GM21786 (cell line): ENCODE measurements around the gene ACOX3.

ENCODE experiments used
- ATAC-seq: cut with Tn5 transposase; IDR thresholded peaks from one replicate; pipeline ENCODE4 v1.9.1; 2021; ENCODE audit not compliant: unreplicated experiment

Gene ACOX3

DNA sequence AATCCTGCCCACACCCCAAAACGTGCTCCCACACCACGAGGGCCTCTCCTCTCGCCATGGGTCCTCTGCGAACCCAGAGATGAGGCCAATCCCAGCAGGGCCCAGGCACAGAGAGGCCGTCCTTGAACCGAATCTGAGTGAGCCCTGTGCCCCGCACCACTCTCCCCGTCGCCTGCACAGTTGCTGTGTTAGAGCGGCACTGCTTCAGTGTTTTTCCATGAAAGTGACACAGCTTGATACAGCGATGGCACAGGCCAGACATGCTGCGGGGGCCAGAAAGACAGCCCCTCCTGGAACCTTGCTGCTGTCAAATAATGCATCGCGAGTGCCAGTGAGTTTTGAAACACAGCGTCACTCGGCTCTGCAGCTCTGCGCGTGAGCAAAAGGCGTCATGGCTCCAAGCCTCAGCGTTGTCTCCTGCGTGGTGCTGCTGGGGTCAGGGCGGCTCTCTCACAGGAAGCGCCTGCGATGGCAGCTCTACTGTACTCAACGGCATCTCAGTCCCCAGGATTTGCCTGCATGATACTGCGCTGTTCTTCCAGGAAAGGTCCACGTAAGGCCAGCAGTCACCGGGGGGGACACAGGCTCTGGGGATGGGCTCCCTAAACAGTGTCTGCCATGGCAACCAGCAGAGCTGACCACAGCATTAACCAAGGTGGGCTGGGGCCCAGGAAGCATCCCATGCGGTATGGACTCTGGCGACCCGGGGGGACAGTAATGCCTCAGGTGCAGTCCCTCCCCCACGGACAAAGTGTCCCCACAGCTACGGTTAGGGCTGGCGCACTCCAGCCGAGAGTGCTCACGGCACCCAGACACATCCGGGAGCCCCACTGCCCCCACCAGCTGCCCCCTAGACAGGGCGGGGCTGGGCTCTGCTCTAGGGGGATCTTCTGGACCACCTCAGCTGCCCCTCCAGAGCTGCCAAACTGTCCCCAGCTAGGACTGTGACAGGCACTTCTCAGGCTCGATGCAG, 63.1 kb downstream of the ACOX3 start:
- no peak for ATAC-seq

GRCh38 chr4:8376361-8377102, 64.0 kb downstream of the ACOX3 start:
- ATAC-seq, result no peak

DNA sequence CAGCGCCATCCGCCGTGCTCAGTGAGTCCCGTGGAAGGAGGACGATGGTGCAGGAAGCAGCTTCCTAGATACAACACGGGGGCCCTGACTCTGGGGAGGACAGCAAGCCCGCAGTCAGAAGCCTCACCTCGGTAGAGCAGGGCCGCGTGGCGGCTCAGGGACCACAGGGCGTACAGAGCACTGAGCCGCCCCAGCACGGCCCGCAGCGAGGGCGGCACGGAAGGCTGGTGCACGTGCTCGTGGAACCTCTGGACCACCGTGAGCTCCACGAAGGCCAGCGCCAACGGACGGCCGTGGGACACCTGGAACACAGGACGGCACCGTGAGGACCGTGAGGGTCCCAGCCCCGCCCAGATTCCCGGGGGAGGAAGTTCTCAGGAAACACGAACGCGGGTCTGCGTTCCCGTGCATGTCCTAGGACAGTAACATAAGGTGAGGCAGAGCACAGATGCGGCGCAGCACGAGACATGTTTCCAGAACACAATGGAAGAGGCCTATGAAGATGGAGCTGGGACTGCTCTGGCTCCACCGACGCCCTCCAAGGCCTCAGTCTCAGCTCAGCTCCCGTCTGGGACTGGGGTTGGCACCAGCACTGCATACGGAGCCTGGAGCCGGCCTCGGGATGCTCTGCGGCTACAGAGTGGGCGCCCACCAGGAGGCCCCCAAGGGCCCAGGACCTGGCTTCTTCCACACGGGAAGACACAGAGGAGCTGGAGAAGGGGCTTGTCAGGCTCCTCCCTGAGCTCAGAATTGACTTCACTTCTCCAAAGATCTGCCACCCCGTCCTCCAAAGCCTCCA, 65.5 kb downstream of the ACOX3 start:
- ATAC-seq, result no peak

DNA sequence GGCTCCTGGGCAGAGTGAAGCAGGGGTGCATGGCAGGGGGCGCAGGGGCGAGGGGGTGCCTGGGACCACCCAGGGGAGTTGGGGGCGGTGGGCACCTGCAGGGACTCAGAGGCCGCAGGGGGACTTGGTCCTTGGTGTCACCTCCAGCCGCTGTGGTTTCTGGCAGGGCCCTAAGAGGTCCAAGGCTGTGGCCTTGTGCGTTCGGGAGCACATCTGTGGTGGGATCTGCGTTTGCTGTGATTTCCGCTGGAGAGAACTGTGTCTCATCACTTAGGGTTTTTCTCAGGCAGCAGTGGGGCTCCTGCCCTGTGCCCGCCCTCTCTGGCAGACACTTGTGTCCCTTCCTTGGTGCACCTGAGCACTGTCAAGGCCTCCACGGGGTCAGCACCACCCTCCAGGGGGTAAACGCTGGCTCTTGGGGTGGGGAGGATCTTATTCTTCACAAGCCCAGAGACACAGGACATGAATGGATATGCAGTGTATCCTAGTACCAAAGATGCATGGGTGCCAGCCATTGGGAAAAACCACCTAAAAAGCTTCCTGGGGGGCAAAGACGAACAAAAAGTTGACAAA, 66.5 kb downstream of the ACOX3 start:
- ATAC-seq, result no peak

GRCh38 chr4:8373270-8373972, 67.1 kb downstream of the ACOX3 start:
- no peak for ATAC-seq

- no peak for ATAC-seq
Measured at GRCh38 chr4:8372506-8372905, 68.0 kb downstream of the ACOX3 start.

DNA sequence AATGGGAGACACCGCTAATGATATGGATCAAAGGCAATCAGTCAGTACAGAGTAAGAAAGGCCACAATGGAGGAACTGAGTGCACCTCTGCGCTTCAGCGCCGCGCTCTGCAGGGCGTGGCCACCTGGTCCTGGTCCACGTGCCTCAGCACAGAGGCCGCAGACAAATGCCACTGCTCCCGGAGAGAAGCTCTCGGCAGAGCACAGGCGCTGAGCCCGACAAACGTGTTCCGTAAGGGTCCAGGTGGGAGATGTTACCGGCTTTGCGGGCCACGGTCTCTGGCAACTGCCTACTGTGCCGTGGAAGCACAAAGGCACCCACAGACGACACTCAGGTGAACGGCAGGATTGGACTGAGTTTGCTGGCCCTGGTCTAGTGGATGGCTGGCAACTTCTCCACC, 68.9 kb downstream of the ACOX3 start:
- no peak for ATAC-seq

DNA sequence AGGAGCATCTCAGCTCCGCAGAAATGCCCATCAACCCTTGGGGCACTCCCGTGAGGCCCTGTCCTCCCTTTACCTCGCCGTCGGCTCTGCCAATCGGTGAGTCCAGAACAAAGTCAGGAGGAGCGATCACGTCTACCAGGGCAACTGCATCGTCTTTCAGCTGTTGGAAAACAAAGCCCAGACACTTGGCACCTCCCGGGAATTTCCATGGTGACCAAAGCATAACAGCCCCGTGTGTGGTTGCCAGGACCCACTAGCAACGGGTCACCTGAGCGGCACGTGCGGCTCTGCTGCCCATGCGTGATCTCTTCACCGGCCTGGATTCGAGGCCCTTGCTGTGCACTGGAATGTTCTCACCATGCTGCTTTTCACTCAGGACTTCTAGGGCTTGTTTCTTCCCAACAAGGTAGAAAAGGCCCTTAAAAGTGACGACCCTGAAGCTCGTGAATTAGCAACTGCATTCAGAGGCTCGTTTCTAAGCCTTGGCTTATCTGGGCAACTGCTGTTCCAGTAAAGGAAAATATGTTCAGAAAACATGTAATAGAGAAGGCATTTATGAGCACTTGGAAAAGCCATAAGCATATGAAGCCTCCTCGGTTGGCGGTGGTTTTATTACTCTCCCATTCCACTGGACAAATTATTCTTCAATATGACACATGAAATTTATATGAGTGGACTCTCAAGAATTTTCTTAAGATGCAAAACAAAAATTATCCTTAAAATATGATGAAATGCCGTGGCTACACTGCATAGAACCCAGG, 69.5 kb downstream of the ACOX3 start:
- ATAC-seq, result no peak

DNA sequence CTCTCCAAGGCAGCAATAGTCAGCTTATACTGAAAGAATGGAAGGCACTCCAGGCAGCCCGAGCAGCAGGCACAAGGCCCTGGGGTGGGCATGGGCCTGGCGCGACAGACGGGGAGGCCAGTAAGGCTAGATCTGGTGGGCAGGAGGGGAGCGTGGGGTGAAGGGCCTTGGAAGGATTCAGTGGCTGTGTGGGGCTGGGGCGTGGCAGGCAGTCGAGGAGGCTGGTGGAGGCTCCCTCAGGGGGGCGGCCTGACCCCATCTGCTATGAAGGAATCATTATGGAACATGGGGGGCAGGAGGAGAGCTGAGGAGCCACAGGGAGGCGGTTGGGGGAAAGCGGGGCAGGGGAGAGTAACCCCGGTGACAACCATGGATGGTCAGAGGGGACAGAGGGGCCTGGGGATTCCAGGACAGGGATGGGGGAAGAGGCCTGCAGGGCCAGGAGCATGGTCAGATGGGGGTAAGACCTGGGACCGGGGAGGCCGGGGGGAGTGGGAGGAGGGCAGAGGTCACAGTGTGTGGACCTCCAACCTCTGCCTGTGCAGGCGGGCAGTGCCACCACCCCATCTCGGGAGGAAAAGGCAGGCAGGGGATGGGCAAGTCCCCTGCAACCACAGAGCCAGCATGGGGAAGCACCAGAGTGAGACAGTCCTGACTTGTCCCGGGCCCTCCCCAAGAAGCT, 70.3 kb downstream of the ACOX3 start:
- no peak for ATAC-seq

GRCh38 chr4:8369426-8370105, 71.0 kb downstream of the ACOX3 start:
- ATAC-seq, result no peak

DNA sequence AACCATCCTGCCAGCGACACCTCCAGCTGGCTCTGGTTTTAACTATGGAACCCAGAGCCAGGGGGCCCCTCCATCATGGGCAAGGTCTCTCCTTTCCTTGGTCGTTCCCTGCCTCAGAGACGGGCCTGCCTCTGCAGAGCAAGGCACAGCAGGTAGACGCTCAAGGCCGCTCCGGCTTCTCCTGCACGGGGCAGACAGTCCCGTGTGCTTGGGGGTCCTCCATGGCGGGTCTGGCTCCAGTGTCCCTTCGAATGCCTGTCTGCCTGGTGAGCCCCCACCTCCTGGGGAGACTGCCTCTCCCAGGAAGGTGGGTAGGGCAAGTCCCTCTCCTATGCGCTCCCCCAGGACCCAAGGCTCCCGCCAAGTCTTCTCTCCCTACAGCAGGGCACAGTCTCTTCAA, 71.5 kb downstream of the ACOX3 start:
- no peak for ATAC-seq

DNA sequence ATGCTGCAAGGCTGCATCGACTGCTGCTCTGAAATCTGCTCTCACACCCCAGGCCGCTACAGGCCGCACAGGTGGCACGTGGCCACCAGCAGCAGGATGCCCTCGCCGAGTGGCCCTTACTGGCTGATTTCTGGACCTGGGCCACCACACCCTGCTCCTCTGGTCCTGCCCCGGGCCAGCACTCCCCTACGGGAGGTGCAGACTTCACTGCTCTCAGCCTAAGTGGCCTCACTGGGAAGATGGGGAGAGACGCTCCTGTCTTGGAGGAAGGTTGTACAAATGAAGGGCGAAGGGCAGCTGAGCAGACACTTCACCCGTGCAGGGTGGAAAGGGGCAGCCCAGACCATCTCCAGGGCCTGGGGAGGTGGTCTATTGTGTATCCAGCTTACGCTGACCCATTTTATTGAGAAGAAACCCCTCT, 72.5 kb downstream of the ACOX3 start:
- ATAC-seq, result no peak

DNA sequence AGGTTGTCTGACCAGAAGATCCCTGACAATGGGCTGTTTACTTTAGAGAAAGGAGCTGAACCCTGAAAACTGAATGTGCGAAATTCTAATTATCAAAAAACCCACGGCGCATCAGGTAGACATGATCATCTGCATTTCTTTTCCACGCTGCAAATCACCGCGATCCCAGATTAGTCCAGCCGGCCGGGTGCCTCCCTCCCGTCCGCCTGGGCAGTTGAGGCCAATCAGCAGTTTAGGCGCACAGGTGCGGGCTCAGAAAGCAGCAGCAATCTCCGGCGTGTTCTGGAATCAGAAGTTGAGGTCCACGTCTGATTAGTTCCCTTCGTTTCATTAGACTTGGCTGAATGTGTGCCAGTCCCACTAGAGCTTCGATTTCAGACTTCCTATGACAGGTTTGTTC, 73.9 kb downstream of the ACOX3 start:
- ATAC-seq, result no peak

DNA sequence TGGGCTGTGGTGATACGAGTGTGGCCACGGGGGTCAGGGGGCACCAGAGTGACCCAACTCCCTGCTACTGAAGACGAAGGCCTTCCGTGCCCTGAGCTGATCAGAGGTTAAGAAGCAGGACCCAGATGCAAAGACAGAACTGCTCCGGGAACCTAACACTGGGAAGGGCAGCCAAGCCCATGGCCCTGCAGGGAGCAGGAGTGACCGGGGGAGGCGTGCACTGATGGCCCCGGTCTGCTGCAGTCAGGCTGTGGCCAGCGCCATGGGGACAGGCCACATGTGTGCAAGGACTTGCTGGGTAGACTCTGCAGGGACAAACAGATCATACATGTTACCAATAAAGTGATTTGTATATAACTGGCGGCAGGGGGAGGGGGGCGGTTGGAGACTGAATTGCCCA, 74.6 kb downstream of the ACOX3 start:
- ATAC-seq, result no peak

- ATAC-seq, result no peak
Measured at GRCh38 chr4:8365353-8365752, 75.2 kb downstream of the ACOX3 start.

- no peak for ATAC-seq
Measured at GRCh38 chr4:8364848-8365350, 75.6 kb downstream of the ACOX3 start.

DNA sequence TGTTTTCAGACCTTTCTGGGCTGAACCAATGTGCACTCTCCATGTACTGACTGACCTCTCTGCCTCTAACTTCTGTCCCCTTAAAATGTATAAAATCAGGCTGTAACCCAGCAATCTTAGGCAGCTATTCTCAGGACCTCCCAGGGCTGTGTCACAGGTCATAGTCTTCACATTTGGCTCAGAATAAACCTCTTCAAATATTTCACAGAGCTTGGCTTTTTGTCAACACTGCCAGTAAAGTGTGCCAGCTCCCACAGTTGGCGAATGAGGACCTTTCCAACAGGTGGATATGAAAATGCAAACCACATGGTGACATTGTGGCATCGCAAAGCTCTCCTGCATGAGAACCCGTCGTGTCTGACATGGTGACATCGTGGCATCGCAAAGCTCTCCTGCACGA, 76.4 kb downstream of the ACOX3 start:
- ATAC-seq, result no peak

DNA sequence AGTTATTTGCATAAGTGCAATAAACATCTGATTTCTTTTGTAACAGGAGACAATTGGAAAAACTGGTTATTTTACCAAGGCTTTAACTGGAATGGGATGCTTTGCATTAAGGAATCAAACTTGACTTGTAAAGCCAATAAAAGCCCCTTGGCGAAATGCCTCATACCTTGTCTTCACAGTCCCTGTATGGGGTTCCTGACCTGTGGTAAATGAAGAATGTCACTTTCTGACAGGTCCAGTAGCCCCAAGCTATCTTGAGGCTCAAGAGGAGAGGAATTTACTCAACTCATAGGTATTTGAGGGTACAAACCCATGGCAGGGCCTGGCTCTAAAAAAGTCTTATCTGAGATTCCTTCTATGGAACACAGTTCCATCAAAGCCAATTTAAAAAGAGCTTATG, 78.0 kb downstream of the ACOX3 start:
- no peak for ATAC-seq
